ENCODE measurements around the gene TPX2.

Gene TPX2

DNA sequence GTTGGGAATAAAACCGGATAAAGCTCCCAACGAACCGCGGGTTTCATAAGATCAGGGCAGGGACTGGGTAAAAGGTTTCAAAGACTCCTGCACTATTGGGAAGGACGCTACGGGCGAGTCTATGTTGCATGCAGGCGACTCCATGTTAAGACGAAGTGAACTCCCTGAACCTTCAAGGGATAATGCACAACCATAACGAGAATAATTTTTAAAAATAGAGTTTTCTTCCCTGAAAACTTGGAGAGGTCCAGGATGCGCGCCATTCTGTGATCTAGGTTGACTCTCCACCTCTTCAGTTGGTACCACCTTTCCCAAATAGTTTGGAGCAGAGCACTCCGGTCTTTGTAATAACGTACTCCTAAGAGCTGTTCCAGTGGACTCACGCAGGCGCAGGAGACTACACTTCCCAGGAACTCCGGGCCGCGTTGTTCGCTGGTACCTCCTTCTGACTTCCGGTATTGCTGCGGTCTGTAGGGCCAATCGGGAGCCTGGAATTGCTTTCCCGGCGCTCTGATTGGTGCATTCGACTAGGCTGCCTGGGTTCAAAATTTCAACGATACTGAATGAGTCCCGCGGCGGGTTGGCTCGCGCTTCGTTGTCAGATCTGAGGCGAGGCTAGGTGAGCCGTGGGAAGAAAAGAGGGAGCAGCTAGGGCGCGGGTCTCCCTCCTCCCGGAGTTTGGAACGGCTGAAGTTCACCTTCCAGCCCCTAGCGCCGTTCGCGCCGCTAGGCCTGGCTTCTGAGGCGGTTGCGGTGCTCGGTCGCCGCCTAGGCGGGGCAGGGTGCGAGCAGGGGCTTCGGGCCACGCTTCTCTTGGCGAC is at the start of gene TPX2:
Gene TPX2 (plus strand): TSS at position 562 of the 821 bp plus-strand sequence. CDS start 18,187 bp downstream, outside the sequence.
- peak within 1 kb of the TSS; percentile 70 for H3K4me3 ChIP-seq (ENCODE audit: low read depth, low read length)
- peak; percentile 89 for DNase-seq (ENCODE audit: low read depth)
- TF ChIP-seq, protein P1, sequence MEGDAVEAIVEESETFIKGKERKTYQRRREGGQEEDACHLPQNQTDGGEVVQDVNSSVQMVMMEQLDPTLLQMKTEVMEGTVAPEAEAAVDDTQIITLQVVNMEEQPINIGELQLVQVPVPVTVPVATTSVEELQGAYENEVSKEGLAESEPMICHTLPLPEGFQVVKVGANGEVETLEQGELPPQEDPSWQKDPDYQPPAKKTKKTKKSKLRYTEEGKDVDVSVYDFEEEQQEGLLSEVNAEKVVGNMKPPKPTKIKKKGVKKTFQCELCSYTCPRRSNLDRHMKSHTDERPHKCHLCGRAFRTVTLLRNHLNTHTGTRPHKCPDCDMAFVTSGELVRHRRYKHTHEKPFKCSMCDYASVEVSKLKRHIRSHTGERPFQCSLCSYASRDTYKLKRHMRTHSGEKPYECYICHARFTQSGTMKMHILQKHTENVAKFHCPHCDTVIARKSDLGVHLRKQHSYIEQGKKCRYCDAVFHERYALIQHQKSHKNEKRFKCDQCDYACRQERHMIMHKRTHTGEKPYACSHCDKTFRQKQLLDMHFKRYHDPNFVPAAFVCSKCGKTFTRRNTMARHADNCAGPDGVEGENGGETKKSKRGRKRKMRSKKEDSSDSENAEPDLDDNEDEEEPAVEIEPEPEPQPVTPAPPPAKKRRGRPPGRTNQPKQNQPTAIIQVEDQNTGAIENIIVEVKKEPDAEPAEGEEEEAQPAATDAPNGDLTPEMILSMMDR (IDR thresholded peaks at IDR 0.05; ENCODE audit: low read depth, low read length, missing control alignments), result no peak

DNA sequence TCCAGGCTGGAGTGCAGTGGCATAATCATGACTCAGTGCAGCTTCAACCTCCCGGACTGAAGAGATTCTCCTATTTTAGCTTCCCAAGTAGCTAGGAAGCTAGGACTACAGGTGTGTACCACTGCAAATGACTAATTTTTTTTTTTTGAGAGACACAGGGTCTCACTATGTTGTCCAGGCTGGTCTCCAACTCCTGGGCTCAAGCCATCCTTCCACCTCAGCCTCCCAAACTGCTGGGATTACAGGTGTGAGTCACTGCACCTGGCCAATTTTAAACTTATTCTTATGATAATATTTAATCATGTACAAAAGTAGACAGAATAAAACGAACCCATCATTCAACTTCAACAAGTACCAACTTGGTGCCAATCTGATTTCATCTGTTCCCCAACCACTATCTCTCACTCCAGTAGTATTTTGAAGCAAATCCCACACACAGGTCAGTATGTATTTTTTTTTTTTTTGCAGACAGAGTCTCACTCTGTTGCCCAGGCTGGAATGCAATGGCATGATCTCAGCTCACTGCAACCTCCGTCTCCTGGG is 48.9 kb upstream of the TPX2 start:
- TF ChIP-seq, protein P1 (IDR thresholded peaks at IDR 0.05; ENCODE audit: low read depth, low read length, missing control alignments), result no peak
- H3K4me3 ChIP-seq (ENCODE audit: low read depth, low read length), result no peak overlapping the region
- no peak for DNase-seq (ENCODE audit: low read depth)

DNA sequence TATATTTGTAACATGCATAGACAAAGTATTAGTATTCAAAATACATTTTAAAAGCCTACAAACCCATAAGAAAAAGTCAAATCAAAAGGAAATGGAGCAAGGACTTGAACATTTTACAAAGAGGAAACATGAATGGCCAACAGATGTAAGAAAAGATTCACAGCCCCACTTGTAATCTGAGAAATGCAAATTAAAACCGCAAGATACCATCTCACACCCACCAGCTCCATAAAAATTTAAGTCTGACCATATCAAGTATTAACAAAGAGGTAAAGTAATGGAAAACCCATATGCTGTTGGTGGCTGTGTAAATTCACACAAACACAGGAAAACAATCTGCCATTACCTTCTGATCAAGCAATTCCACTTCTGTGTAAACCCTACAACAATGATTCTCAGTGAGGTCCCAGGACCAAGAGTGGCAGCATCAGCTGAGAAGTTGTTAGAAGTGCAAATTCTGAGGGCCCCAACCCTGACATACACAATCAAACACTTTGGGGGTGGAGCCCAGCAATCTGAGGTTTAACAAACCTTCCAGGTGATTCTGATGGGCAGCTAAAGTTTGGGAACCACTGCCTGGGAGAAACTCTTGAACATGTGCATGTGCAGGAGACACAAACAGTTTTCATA is 47.3 kb upstream of the TPX2 start:
- TF ChIP-seq, protein P1 (IDR thresholded peaks at IDR 0.05; ENCODE audit: low read depth, low read length, missing control alignments), result no peak
- DNase-seq (ENCODE audit: low read depth), result no peak
- H3K4me3 ChIP-seq (ENCODE audit: low read depth, low read length), result no peak overlapping the region

DNA sequence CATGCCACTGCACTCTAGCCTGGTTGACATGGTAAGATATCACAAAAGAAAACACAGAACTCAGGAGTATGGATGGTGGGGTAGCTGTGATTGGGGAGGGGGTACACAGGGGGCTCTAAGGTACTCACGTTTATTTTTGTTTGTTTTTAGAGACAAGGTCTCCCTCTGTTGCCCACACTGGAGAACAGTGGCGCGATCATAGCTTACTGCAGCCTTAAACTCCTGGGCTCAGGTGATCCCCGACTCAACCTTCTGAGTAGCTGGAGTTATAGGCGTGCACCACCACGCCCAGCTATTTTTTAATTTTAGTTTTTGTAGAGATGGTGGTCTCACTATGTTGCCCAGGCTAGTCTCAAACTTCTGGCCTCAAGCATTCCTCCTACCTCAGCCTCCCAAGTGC is 45.7 kb upstream of the TPX2 start:
- TF ChIP-seq, protein P1 (IDR thresholded peaks at IDR 0.05; ENCODE audit: low read depth, low read length, missing control alignments), result no peak
- DNase-seq (ENCODE audit: low read depth), result no peak
- no peak overlapping the region for H3K4me3 ChIP-seq (ENCODE audit: low read depth, low read length)

DNA sequence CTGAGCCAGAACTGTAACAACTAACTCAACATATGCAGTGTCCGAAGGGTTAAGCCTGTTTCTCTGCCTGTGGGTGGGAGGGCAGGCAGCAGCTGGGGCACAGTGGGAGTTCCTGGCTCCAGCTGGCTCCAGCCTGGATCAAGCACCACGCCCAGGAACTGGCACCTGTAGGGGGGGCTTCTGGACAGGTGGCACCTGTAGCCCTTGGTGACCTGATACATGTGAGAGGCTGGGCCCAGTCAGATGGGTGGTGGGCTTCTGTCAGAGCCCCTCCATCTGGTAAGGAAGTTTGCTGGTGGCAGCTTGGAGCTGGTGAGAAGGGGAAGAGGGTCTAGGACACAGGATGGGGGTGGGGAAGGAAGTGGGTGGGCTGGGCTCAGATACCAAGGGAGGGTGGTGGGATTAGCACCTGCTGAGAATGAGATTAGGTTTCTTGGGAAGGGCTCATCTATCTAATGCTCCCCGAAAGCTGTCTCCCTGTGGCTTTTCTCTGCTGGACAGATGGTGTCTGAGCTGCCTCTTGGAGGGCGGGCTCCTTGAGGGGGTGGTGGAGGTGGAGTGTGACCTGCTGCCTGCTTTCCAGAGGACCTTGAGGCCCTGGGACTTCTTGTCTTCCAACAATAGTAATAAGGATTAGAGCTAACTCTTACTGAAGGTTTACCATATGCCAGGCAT is 45.0 kb upstream of the TPX2 start:
- no peak for DNase-seq (ENCODE audit: low read depth)
- TF ChIP-seq, protein P1 (IDR thresholded peaks at IDR 0.05; ENCODE audit: low read depth, low read length, missing control alignments), result no peak
- H3K4me3 ChIP-seq (ENCODE audit: low read depth, low read length), result no peak overlapping the region

GRCh38 chr20:31694842-31695593 is 44.1 kb upstream of the TPX2 start:
- no peak overlapping the region for H3K4me3 ChIP-seq (ENCODE audit: low read depth, low read length)
- DNase-seq (ENCODE audit: low read depth), result no peak
- TF ChIP-seq, protein P1 (IDR thresholded peaks at IDR 0.05; ENCODE audit: low read depth, low read length, missing control alignments), result no peak
